DMS53 treated with DMSO at 0.1 percent for 48 hours (cell line): ENCODE data around the gene ZNF280A.

Experiments
- DNase-seq: peaks from one replicate; lab custom pipeline; 2025; ENCODE audit not compliant: unreplicated experiment; lab: John Stamatoyannopoulos, UW

The ZNF280A gene, protein sequence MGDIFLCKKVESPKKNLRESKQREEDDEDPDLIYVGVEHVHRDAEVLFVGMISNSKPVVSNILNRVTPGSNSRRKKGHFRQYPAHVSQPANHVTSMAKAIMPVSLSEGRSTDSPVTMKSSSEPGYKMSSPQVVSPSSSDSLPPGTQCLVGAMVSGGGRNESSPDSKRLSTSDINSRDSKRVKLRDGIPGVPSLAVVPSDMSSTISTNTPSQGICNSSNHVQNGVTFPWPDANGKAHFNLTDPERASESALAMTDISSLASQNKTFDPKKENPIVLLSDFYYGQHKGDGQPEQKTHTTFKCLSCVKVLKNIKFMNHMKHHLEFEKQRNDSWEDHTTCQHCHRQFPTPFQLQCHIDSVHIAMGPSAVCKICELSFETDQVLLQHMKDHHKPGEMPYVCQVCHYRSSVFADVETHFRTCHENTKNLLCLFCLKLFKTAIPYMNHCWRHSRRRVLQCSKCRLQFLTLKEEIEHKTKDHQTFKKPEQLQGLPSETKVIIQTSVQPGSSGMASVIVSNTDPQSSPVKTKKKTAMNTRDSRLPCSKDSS

DNA sequence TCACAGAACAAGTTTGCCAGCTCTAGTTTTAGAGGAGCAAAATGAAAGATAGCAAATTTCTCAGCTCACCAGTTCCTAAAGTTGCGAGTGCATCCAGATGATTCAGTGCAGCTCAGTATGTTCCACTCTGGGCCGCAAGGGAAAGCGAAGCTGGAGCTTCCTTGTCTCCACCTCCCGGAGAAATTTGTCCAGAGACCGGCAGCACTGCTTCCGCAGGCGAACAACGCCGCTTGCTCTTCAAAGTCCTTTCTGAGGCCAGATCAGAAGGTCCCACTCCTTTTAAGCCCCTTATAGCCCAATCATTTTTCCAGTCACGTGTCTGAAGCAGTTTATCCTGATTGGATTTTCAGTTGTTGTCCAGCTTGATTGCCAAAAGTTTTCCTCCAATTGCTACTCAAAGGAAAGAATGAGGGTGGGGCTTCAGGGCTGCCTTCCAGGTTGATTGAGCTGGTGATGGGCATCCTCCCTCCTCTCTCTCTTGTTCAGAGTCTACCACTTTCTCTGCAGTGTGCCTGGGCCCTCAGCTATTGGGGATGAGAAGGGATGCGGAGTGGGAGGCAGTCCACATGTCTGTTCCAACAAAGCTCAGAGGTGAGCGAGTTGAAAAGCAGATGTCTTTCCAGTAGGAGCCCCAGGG is at the start of gene ZNF280A:
Gene ZNF280A (minus strand): TSS at position 251 of the 637 bp plus-strand sequence. CDS start 4,640 bp downstream, outside the sequence.
- DNase-seq = no peak

DNA sequence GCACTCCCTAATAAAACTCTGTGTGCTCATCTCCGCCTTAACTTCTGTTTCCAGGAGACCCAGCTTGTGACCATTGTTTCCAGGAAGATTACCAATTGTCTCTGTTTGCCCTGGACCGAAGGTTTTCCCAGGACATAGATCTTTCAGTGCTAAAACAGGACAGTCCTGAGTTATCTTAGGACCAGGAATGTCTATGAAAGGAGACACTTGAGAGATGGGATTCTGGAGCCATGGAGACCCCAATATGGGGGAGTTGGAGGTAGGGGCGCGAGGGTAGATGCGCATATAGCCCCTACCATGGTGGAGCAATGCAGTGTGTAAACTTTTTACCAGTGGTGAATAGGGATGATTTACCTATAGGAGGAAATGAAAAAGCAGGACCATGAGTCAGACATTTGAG is 49.1 kb upstream of the ZNF280A start:
- no peak for DNase-seq

DNA sequence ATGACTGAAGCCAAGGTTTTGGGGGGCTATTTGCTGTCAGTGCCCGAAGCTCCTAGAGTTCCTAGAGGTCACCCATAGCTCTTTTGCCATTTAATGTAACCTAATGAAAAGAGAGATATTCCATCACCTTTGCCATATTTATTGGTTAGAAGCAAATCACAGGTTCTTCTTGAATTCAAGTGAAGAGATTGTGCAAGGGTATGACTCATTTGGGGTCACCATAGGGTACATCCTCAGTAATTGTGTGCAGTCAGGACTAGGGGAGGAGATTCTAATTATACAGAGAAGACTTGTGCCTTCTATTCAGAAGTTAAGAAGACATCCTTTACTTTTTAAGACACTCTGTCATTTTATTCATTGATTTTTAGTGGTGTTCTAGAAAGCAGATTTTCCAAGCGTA is 45.9 kb upstream of the ZNF280A start:
- no peak for DNase-seq

DNA sequence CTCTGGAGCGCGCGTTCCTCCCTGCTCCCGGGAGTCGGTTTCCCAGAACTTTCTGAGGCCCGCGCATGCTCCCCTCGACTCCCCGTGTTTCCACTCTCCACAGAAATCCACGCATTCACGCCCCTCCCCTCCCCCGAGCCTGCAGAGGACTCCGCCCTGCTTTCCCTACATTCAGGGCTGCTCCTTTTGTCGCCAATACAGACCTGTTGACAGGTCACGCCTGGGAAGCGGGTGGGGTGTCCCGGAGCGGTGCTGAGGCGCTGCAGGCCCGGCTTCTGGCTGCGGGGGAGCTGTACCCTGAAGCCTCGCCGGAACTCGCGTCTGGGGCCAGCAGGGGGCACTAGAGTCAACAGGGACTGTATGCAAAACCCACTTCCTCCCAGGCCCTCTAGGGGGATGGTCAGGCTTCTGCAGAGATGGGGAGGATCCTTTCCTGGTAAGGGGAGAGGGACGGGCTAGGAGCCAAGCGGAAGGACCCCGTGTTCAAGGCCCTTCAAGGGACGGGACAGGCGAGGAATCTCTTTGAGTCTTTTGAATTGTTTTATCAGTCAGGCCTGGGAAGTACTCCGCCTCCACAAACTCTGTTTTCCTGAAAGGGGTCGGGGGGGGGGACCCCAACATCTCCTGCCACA is 39.0 kb upstream of the ZNF280A start, which contains the start of gene PRAME:
Gene PRAME (minus strand): TSS at position 294 of the 632 bp plus-strand sequence. CDS start 2,433 bp downstream, outside the sequence.
- DNase-seq = peak; percentile 34

DNA sequence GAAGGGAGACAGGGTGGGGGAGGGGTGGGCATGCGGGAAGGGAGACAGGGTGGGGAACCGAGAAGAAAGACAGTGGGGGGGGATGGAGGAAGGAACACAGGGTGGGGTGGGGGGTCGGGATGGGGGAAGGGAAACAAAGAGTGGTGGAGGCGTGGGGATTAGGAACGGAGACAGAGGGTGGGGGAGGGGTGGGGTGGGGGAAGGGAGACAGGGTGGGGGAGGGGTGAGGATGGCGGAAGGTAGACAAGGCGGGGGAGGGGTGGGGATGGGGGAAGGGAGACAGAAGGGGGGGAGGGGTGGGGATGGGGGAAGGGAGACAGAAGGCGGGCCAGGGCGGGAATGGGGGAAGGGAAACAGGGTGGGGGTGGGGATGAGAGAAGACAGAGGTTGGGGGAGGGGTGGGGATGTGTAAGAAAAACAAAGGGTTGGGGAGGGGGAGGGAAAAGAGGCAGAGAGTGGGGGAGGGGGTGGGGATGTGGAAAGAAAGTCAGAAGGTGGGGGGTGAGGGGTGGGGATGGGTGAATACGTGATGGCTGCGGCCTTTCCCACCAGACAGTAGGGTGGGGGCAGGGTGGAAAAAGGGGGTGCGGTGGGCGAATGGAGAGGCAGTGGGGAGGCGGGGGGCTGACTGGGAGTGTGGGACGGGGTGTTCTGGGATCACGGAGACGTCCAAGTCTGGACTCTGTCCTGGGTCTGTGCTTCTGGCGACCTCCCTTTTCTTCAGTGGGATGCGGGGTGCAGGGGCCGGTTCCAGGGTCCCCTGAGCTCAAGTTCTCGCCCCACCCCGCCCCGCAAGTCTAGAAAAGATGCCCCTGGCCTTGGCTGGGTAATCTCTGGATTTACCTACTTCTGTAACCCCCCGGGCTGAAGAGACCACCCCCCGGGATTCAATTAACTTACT is 38.3 kb upstream of the ZNF280A start:
- DNase-seq = no peak

DNA sequence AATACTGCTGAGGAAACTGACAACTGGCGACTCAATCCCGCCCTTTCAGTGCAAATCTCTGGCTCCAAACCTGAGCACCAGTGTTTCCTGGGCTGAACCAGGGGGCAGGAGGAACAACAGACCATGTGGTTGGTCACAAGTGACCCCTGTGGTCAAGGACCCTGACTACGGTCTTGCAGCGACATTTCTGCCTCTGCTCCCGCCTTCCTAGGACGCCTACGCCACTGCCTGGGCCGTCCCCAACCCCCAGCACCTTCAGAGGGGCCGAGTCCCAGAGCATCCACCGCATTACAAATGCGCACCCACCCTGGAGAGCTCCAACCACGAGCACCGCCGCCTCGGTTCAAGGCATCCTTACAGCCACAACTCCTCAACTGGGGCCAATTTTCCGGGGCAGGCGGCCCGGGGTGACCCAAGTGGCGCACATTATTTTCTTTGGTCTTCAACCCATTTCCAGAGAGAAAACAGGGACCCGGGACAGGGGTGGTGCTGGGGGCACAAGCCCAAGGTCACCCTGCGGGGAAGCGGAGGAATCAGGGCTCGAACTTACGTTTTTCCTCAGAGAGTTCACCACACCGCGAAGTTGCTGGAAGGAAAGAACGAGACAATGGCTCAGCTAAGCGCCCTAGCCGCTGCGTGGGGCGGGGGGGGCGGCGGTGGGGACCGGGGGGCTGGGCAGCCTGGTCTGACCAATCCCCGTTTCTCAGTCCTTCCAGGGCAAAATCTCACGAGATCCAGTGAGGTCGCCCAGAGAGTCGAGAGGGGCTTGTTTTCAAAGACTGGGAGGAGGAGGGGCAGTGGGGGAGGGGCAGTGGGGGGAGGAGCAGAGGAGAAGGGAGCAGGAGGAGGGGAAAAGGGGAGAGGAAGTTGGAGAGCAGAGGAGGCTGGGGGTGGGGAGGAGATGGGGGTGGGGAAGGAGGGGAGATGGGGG is 37.2 kb upstream of the ZNF280A start:
- DNase-seq = no peak

DNA sequence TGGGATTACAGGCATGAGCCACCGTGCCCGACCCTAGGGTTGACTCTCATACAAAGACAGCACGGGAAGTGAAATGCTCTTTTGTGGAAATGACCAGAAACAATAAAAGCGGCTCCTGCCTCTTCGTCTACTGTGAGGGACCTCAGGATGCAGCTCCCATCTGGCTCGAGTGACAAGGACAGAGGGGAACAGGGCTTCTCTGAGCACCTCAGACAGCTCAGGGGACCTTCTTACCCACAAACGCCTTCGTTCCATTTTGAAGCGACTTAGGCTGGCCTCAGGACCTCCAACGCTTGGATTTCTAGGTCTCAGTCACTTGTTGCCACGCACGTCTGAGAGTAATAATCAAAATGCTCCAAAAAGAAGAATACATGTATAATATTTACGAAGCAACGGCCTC is 36.5 kb upstream of the ZNF280A start:
- no peak for DNase-seq

DNA sequence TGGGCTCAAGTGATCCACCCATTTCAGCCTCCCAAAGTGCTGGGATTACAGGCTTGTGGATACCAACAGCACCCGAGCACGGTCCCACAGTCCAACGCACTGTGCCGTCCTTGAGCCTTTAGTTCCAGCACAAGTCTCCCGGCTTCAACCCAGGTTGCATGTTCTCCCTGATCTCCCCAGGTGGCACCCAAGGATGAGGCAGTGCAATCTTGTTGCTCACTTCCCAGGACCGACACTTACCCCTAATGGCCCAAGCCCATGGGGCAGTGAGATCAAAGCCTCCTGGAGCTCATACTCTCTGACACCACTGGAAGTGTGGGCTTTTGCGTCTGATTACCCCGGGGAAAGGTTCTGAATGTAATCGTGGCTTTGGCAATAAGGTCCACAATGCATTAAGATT is 35.5 kb upstream of the ZNF280A start:
- no peak for DNase-seq

DNA sequence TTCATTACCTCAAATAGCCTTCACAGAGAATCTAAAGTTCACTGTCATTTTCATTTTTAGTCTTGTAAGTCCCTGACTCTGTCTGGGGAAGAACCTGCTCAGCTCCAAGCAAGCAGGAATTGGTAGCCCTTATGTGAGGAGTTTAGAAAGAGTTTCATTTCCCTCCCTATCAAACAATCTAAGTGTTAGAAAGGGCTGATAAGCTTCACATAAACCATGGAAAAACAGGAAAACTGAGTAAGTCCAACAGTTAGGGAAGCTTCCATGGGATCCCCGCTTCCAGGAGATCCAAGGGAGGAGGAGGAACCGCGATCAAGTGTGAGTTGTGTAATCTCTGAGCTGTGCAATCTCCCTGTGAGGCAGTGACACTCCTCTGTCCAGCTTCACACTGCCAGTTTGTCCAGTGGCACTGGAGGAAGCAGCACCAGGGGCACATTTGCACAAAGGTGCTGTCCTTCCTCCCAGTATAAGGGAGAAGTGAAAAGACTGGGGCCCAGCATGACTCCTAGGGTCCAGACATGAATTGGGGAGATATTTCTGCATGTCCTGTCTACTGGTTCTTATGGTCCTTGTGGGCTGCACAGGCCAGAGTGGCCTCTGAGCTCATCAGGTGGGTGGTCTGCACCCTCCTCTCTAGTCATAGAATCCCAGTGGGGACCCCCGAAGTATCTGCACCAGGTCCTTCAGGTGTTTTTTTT is 34.7 kb upstream of the ZNF280A start:
- no peak for DNase-seq

DNA sequence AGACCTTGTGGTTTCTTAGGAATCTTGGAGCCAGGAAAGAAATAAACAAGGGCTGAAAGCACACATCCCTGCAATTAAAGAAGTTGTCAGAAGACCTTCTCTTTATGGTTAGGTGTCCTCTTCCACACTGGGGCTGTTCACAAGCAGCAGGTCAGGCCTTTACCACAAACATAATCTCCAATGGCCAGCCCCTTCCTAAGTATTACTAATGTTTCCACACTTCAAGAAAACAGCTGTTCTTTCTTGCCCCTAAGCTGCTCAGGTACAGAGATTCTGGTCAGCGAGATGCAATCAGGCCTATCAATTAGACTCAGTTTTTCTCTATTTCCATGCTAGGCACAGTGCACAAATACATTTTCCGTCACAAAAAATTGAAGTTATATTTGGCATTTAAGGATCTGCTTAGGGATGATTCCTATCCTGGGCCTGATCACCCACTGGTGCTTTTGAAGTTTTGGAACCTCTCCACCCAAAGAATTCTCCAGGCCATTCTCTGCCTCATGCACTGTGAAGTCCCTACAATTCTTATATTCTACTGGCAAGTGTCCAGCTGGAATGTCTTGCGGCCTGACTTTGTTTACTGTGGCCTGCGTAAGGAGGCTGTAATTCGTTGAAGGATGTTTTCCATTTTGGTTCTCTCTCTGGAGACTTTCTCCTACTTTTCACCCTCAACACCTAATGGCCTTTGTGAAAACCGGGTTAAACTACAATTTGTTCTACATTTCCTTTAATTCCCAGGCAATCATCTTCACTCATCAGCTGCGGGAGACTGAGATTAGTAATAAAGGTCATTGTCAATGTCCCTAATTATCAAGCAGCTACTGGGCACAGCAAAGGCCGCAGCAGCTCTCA is 33.9 kb upstream of the ZNF280A start:
- DNase-seq = no peak

DNA sequence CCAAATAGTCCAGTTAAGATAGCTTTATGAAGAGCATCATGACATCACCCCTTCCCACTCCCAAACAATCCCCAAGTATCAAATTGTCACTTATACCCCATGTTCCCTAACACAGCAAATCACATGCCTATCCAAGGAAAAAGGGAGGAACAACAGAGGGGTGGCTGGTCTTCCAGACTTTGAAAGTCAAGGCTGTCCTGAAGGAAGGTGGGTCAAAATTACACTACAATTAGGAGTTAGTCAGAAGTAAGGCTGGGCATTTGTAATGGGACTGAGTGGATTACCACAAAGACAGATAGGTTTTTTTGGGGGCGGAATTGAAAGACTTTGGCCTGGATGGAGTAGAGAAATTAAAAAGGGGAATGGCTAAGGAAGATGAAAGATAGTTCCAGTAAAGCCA is 33.1 kb upstream of the ZNF280A start:
- no peak for DNase-seq

DNA sequence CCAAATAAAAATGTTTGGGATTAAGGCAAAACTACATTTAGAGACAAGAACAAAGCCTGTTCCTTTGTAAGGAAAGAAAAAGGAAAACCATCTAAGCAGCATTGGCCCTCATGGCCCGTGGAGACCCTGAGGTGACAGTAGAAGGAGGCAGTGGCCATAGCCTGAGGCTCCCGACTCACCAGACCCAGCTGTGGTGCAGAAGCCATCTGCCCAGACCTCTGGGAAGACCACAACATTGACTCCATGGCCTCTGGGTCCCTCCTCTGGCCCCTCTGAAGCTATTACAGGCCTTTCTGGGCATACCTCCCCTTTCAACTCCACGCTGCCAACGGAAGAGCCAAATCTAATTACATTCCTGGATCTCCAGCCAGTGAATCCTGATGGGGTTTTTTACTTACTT is 32.6 kb upstream of the ZNF280A start:
- no peak for DNase-seq

DNA sequence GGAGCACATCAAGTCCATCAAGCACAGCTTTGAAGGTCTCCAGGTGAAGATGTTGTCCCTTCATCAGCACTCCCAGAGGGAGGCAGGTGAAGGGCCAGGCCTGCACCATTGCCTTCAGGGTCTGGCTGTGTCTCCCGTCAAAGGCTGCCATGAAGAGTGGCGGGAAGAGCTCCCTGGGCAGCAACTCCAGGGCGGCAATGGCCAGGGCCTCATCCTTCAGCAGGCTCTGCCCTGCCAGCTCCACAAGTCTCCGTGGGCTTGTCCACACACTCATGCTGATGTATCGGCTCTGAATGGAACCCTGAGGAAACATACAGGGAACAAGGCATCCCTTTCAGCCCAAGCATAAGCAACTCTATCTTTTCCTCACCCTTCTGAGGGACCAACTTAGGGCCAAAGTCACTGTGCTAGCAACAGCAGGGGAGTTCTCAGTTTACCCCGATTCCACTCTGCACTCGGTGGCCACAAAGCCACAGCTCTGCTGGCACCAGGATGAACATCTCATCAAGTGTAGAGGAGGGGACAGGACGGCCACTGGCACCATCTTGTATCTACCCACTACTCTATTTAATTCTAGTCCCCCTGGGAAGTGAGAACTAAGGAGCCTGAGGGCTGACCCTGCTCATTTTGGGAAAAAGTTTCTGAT is 30.8 kb upstream of the ZNF280A start:
- no peak for DNase-seq

DNA sequence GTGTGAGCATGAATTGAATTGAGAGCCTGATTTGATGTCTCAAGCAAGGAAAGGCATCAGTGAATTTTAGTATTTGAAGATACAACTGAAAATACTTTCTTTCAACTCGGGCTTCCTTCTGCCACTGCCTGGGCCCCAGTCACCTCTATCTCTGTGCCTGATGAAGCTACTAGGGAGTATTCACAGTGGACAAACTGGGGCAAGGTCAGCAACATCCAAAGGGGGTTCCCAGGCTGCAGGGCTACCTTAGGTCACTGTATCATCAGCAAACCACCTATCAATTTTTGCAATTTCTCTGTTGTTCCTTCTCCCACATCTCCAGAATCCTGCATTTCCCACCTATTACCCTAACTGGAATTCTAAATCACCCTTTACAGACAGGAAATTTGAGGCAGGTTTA is 28.8 kb upstream of the ZNF280A start:
- no peak for DNase-seq

DNA sequence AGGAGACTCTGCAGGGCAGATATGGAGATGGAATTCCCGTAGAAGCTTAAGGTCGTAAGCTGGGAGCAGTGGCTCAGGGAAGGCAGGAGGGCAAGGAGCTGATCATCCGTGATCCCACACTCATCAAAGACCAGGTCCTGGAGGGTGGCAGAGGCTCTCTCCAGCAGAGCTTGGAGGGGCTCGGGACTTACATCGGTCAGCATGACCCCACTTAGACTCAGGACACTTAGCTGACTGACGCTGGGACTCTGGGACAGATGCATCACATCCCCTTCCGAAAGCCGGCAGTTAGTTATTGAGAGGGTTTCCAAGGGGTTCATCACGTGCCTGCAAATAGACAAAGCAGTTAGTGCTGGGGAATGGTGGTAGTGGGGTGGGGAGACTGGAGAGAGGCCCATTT is 28.2 kb upstream of the ZNF280A start:
- no peak for DNase-seq

DNA sequence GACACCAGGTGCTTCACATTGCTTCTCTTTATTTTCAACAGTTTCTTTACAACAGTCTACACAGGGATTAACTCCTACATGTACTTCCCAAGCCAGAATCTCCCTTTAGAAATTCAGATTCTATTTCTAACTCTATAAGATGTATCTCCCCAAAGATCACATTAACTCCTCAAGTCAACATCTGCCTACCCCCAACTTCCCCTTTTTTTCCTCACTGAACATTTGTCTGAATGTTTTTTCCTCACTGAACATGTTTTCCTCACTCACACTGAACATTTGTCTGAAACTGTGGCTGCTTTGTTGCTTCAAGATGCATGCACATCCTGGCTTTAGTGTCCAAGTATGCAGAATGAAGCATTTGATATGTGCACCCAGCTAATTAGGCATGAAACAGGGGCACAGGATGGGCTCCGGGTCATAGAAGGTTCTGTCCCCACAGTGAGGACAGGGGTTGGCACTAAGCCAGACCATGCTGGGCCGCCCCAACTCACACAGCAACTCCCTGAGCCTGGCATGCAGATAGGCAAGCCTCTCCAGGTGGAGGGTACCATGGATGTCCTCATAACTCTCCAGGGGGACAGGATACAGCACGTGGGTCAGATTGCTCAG is 27.7 kb upstream of the ZNF280A start:
- DNase-seq = no peak

DNA sequence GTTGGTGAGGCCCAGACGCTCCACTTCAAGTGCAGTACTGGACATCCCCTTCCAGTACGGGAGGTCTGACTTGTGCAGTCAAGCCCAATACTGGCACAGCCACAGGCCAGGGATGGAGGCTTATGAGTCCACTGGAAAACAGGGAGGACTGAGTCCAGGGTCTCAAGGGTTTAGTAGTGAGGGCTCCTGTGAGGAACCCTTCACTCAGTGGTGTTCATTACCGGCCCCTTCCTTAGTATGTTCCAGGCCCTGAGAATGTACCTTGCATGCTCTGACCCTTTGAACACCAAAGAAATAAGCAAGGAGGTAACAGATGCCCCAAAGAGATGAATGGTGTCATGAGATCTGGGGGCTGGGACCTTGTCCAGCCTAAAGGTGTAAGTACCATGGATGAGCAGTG is 27.2 kb upstream of the ZNF280A start:
- no peak for DNase-seq
